Measurements from ENCODE around the gene RNU6-9. TPM values are rescaled to one million over a fixed set of nuclear protein-coding genes. Genes with fewer than 3 reads are reported as not detected.

RNU6-9 gene
- total RNA-seq, 1 donor from 2014 or later, result not detected

DNA sequence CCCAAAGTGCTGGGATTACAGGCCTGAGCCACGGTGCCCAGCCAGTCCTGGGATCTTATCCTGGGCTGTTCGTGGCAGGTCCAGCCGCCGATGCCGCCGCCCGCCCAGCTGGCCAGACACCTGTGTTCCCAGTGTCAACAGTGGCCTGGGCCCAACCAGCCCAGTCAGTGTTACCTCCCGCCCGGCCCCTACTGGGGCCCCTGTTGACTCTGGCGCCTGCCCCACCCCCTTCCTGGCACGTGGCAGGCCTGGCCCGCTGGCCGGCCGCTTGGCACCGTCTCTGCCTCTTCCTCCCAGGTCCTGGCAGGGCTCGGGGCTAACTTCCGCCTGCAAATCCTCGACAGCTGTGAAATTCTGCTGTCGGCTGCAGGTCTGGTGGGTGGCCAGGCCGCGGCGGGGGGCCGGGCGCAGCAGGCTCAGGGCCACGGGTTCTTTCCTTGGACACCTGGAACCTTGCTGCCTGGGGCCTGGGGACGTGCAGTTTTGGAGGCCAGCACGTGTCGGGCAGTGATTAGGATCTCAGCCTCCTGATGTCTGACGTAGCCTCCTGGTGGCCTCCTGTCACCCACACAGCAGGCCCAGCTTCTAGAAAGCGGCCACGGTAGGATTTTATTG is 41.7 kb downstream of the RNU6-9 start:
- TF ChIP-seq, protein P1, sequence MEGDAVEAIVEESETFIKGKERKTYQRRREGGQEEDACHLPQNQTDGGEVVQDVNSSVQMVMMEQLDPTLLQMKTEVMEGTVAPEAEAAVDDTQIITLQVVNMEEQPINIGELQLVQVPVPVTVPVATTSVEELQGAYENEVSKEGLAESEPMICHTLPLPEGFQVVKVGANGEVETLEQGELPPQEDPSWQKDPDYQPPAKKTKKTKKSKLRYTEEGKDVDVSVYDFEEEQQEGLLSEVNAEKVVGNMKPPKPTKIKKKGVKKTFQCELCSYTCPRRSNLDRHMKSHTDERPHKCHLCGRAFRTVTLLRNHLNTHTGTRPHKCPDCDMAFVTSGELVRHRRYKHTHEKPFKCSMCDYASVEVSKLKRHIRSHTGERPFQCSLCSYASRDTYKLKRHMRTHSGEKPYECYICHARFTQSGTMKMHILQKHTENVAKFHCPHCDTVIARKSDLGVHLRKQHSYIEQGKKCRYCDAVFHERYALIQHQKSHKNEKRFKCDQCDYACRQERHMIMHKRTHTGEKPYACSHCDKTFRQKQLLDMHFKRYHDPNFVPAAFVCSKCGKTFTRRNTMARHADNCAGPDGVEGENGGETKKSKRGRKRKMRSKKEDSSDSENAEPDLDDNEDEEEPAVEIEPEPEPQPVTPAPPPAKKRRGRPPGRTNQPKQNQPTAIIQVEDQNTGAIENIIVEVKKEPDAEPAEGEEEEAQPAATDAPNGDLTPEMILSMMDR (IDR thresholded peaks at IDR 0.05), result no peak
- Histone ChIP-seq H3K36me3 (peaks cover 3% of the 10 kb centered on the region), H3K27me3 (no peaks in the 10 kb centered on the region), H3K4me1 (peaks cover 38% of the 10 kb centered on the region), H3K27ac (peak overlapping the region; percentile 56), H3K9me3 (no peaks in the 10 kb centered on the region), H3K4me3 (no peak overlapping the region)
- ATAC-seq (peak; percentile 96), DNase-seq (peak; percentile 97)
- intact Hi-C loops (cut with DNase I), result no loop called here

DNA sequence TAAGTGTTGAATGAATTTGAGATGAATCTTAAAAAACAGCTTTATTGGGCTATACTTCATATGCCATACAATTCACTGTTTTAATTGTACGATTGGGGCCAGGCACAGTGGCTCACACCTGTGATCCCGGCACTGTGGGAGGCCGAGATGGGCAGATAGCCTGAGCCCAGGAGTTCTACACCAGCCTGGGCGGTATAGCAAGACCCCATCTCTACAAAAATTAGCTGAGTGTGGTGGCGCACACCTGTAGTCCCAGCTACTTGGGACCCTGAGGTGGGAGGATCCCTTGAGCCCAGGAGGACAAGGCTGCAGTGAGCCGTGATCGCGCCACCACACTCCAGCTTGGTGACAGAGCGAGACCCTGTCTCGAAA is 42.9 kb downstream of the RNU6-9 start:
- Histone ChIP-seq H3K4me1 (peaks cover 48% of the 10 kb centered on the region), H3K9me3 (no peaks in the 10 kb centered on the region), H3K27me3 (no peaks in the 10 kb centered on the region), H3K4me3 (no peak overlapping the region), H3K36me3 (no peaks in the 10 kb centered on the region), H3K27ac (no peak overlapping the region)
- TF ChIP-seq, protein P1 (IDR thresholded peaks at IDR 0.05), result no peak
- ATAC-seq (no peak), DNase-seq (no peak)
- intact Hi-C loops (cut with DNase I), result no loop called here

DNA sequence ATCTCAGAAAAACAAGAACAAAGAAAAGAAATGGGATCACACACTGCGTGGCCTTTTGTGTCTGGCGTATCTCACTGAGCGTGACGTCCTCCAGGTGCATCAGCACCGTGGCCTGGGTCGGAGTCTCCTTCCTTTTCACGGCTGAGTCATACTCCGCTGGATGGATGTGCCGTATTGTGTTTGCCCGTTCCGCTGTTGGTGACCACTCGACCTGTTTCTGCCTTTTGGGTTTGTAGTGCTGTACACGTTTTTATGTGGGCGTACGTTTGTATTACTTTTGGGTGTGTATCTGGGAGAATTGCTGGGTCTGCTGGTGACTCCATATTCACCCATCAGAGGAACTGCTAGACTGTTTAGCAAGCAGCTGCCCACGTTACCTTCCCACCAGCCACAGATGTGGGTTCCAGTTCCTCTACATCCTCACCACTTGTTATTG is 44.0 kb downstream of the RNU6-9 start:
- ATAC-seq, result no peak
- no peaks in the 10 kb centered on the region for H3K36me3 ChIP-seq
- no peak for DNase-seq
- peaks cover 57% of the 10 kb centered on the region for H3K4me1 ChIP-seq
- TF ChIP-seq, protein P1 (IDR thresholded peaks at IDR 0.05), result no peak
- no peak overlapping the region for H3K4me3 ChIP-seq
- intact Hi-C loops (cut with DNase I), result no loop called here
- H3K27me3 ChIP-seq, result no peaks in the 10 kb centered on the region
- no peaks in the 10 kb centered on the region for H3K9me3 ChIP-seq
- H3K27ac ChIP-seq, result no peak overlapping the region

DNA sequence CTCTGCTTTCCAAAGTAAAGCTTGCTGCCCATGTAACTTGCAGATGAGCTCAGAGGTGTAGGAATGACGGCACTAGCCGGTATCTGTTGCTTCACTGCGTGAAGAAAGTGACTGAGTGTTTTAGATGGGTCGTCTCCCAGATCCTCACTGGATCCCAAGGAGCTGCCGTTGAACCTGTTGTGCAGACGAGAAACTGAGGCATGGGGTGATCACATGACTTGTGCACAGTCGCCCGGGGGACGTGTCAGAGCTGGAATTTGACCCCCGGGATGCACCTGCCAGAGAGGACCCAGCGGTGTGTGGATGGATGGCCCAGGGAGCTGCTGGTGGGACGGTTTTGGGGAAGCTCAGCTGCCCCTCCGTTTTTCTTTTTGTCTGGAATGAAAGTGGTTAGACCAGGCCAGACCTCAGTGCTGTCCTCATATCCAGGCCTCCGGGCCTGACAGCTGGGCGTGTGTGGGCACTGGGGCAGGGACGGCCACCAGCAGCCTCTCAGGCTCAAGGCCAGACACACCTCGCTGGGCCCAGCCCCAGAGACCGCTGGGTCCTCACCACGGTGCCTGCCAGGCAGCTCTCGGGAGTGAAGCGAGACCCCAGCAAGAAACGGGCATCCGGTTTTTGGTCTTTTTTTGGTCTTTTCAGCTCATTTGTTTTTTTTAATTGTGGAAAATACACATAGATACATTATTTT is 45.1 kb downstream of the RNU6-9 start:
- DNase-seq, result no peak
- Histone ChIP-seq H3K36me3 (no peaks in the 10 kb centered on the region), H3K4me1 (peaks cover 46% of the 10 kb centered on the region)

DNA sequence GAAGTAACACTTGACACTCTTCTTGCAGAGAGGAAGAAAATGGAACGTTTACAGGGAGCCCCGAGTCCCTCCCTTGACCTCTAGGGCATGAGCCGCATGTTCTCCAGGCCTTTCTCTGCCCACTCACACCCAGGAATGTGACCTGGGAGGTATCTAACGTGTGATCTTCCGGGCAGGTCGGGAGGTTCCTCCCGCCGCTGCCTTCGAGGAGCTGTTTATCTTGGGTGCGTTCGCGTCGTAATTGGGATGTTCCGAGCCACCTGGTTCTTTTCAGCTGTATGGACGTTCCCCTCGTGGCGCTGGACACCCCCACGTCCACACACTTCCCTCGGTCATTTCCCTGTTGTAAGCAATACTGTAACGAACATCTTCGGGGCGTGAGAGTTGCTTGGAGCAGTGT is 46.2 kb downstream of the RNU6-9 start:
- TF ChIP-seq, protein P1 (IDR thresholded peaks at IDR 0.05), result no peak
- intact Hi-C loops (cut with DNase I), result no loop called here
- H3K4me1 ChIP-seq, result peaks cover 36% of the 10 kb centered on the region
- no peaks in the 10 kb centered on the region for H3K36me3 ChIP-seq
- ATAC-seq (no peak), DNase-seq (no peak)
- no peak overlapping the region for H3K4me3 ChIP-seq
- H3K9me3 ChIP-seq, result no peaks in the 10 kb centered on the region
- H3K27ac ChIP-seq, result no peak overlapping the region
- H3K27me3 ChIP-seq, result no peaks in the 10 kb centered on the region

More for the DNA sequence above, 45.1 kb downstream of the RNU6-9 start:
- TF ChIP-seq, protein P1 (IDR thresholded peaks at IDR 0.05), result no peak
- Histone ChIP-seq H3K27me3 (no peaks in the 10 kb centered on the region), H3K4me3 (no peak overlapping the region), H3K9me3 (no peaks in the 10 kb centered on the region), H3K27ac (no peak overlapping the region)
- ATAC-seq, result no peak
- intact Hi-C loops (cut with DNase I), result no loop called here
